ENCODE results near the gene ERG.

- TF ChIP-seq CTCF (IDR thresholded peaks at IDR 0.05; ENCODE audit: low read depth, low read length, missing input control) (no peak), TAF1 (conservative IDR thresholded peaks at IDR 0.05) (no peak), JUND (IDR thresholded peaks at IDR 0.05) (no peak), ZBTB33 (IDR thresholded peaks at IDR 0.05) (no peak), RXRA (IDR thresholded peaks at IDR 0.05) (no peak), SP1 (IDR thresholded peaks at IDR 0.05) (no peak), REST (IDR thresholded peaks at IDR 0.05) (no peak)
These were observed 80.6 kb downstream of the ERG start for GRCh38 chr21:38417726-38418125.
